HG03439 (cell line): ENCODE results near the gene STK38.
"Not testable (repeated sequence)": the region's sequence is repeated elsewhere in the genome, so short reads cannot be mapped to it uniquely, and the experiment has no call there.

Experiments
- ATAC-seq: cut with Tn5 transposase; IDR thresholded peaks from one replicate; pipeline ENCODE4 v1.9.1; 2021; ENCODE audit warnings: mild to moderate bottlenecking, moderate library complexity; ENCODE audit not compliant: unreplicated experiment

The STK38 gene

GRCh38 chr6:36546920-36547645, at the start of gene STK38:
Gene STK38, minus strand, starts transcription at chr6:36547479. Its CDS starts 7,277 bp downstream, at chr6:36540202.
- peak; percentile 61 for ATAC-seq

DNA sequence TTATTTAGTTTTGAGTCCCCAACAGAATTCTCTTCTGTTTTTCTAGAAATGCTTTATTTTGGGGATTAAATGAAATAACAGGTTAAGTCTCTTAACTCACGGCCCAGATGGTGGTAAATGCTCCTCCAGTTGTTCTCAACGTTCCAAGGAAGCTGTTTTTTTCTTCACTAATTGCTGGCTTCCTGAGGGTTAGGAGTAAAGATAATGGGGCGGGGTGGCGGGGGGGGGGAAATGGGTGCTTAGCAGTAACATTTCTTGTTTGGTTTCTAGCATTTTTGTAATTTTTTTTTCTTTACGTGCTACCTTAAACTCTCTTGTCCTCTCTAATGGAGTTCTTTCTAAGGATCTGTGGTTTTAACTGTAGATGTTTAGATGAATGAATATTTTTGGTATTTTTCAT, 49.1 kb upstream of the STK38 start:
- ATAC-seq = no peak

DNA sequence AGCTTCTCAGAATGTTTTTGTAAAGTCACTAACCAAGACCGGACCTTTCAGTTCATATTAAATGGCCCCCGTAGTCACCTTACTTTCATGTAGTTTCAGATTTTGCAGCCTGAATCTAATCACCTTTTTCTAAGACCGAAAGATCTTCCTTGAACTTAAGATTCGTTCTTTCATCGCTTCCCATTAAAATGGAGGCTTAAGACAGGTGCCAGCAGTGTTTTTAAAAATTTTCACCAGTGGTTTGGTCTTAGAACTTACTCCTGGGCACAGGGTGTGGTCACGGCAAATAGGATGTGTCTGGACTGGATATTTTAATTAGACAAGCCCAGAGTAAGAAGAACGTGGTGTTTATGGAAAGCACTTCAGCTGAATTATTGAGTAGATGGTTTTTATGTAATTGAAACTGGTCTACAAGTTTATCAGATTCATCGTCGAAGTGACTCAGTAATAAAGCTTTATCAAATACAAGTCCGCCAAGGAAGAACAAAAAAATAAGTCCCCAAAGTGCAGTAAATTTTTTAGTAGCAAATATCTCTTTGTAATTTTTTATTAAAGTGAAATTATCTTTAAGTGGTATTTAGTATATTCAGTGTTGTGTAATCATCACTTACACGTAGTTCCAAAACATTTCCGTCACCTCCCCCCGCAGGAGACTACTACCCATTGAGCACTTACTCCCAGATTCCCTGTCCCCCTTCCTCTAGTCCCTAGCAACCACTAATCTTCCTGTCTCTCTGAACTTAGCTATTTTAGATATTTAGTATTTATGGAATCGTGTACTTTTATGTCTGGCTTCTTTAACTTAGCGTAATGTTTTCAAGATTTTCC, 47.8 kb upstream of the STK38 start:
- ATAC-seq = no peak

DNA sequence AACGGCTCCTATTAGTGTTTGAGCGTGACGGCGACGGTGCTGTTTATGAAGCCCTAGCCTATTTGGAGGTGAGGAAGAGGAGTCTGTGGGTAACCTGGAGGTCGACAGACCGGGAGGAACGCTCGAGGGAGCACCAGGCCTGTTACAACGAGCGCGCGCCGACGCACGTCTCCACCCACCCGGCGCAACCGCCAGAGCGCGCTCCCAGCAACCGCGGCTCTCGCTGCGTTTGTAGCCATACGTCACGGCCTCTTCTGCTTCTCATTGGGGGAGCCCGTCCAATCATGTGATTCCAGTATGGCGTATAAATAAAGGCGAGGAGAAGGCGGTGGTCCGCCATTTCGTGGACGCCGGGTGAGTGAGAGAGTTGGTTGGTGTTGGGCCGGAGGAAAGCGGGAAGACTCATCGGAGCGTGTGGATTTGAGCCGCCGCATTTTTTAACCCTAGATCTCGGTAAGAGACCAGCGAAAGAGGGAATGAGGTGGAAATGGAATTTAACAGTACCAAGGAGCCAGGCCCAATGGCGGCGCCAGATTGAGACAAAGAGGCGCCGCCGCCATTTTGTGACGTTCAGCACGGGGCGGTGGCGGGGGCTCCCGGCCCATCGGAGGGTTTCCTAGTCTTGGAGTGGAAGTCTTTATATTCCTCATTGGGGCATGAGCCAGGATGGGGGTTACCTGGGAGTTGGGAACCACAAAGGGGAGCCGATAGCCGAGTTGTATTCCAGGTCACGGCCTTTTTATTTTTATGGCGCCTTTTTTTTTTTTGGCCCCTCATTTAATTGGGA, 46.9 kb upstream of the STK38 start, which contains the start of gene SRSF3:
TSS of gene SRSF3 (plus strand) at position 334 of the 787 bp plus-strand sequence. CDS start 2,401 bp downstream, outside the sequence.
- peak; percentile 91 for ATAC-seq

GRCh38 chr6:36593569-36594028, 46.3 kb upstream of the STK38 start:
- ATAC-seq = peak; percentile 11

- no peak for ATAC-seq
Observed at GRCh38 chr6:36592221-36592655, 45.0 kb upstream of the STK38 start.

DNA sequence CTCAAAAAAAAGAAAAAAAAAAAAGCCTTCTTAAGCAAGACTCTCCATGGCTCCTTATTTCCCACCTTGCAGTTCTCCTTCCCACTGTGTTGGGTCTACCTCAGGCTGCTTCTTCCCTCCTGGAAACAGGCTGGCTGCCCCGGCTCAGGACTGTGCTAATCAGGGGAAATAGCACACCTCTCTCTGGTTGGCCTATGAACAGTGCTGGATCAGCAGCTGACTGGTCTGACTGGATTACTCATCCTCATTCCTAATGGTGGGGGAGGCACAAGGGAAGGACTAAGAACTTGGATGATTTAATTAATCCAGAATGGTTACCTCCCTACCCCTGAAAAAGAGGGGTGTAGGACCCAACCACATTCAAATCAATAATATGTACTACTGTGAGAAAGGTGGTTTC, 43.0 kb upstream of the STK38 start:
- ATAC-seq = no peak

- not testable (repeated sequence) for ATAC-seq
Observed at GRCh38 chr6:36589025-36589400, 41.7 kb upstream of the STK38 start.

DNA sequence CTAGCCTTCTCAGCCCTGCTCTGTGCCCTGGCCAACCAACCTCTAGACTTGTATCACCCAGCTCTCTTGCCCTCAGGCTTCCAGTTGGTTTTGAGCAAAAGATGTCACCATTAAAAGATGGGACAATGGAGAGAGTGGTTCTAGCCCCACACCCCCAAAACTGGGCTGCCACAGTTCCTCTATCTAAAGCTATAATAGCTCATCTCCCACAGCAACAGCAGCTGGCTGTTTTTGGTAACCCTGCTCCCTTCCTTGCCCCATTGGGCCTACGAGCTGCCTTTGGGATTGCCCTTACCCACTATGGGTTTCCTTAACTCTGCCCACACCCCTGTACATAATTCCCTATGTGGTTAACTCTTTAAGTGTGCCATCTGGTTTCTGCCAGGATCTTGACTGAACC, 39.3 kb upstream of the STK38 start:
- no peak for ATAC-seq

- ATAC-seq = no peak
Observed at GRCh38 chr6:36581716-36582115, 34.4 kb upstream of the STK38 start.

- no peak for ATAC-seq
Observed at GRCh38 chr6:36580184-36580526, 32.9 kb upstream of the STK38 start.

DNA sequence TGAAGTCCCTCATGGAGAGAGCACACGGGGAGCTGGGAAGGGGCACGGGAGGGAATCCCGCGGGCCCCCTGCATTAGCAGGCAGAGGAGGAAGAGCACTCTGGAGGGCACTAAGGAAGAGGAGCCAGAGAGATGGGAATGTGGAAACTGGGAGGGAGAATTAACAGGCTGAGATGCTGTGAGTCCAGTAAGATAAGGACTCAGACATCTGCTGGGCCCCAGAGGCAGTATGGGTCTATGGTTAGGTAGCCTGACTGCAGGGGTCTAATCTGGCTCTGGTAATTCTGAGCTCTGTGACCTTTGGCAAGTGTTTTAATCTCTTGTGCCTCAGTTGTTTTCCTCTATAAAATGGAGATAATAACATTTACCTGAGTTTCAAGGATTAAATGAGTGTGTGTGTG, 31.2 kb upstream of the STK38 start:
- no peak for ATAC-seq

- no peak for ATAC-seq
Observed at GRCh38 chr6:36578030-36578429, 30.8 kb upstream of the STK38 start.

- no peak for ATAC-seq
Observed at GRCh38 chr6:36577301-36577700, 30.0 kb upstream of the STK38 start.

- ATAC-seq = no peak
Observed at GRCh38 chr6:36576578-36576977, 29.3 kb upstream of the STK38 start.

- no peak for ATAC-seq
Observed at GRCh38 chr6:36574679-36575078, 27.4 kb upstream of the STK38 start.

DNA sequence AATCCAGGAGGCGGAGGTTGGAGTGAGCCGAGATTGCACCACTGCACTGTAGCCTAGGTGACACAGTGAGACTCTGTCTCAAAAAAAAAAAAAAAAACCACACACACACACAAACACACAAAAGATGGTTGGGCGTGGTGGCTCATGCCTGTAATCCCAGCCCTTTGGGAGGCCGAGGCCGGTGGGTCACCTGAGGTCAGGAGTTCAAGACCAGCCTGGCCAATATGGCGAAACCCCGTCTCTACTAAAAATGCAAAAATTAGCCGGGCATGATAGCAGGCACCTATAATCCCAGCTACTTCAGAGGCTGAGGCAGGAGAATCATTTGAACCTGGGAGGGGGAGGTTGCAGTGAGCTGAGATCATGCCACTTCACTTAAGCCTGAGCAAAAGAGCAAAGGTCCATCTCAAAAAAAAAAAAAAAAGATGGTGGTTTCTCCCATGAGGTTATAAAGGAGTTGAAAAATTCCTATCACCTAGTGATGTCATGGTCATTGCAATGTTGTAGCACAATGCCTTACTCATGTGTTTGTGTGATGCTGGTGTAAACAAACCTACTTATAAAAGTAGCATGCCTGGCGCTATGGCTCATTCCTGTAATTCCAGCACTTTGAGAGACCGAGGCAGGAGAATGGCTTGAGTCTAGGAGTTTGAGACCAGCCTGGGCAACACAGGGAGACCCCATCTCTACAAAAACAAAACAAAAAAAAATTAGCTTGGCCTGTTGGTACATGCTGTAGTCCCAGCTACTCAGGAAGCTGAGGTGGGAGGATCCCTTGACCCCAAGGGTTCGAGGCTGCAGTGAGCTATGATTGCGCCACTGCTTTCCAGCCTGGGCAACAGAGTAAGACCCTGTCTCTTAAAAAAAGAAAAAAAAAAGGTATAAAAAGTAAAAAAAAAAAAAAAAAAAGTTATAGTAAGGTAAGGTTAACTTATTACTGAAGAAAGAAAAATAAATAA, 25.4 kb upstream of the STK38 start:
- ATAC-seq = not testable (repeated sequence)

- no peak for ATAC-seq
Observed at GRCh38 chr6:36571122-36572043, 24.1 kb upstream of the STK38 start.

DNA sequence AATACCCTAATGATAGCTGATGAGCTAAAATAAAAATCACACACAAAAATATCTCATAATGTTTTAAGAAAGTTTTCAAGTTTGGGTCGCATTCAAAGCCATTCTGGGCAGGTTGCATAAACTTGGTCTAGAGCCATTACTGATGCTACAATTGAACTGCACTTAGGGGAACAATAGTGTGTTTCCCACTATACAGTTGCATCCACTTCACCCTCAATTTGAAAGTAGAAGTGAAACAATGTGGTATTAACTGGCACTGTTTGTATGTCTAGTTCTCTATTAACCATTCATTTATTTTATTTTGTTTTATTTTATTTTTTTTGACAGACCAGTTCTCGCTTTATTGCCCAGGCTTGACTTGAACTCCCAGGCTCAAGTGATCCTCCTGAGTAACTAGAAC, 23.0 kb upstream of the STK38 start:
- ATAC-seq = no peak
